GM11168 (cell line): ENCODE measurements around the gene SH3RF1.

Experiments
- in situ Hi-C: fragments of 300-500 bp; cut with MboI; formaldehyde crosslinking; loops from one replicate; pipeline ENCODE4 v1.12.0; 2022; ENCODE audit warnings: low sequenced_read_pairs; ENCODE audit not compliant: unreplicated experiment

SH3RF1 gene

DNA sequence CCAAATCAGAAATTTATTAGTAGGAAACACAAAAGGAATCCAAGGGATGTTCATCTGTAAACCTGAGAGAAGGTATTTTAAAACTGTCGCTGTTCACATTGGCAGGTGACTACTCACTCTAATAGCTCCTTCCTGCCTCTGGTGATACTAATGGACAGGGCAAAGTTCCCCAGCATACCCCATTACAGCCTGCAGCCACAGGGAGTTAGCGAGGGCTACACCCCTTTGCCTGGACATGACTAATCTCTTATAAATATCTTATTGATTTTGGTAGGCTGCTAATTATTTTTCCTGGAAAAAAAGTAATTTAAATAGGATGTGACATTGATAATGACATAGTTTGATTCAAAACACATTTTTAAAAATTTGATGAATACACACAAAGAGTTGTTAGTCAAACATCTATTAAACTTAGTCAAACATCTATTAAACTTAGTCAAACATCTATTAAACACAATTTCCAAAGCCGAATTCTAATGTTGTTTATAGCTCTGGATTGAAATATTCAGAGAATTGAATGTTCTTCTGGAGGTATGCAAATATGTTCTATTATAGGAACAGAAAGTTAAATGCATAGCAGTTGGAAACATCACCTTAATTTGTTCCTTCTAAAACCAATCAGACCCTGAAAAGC, 177.8 kb downstream of the SH3RF1 start:
- in situ Hi-C loops: no loop called here

DNA sequence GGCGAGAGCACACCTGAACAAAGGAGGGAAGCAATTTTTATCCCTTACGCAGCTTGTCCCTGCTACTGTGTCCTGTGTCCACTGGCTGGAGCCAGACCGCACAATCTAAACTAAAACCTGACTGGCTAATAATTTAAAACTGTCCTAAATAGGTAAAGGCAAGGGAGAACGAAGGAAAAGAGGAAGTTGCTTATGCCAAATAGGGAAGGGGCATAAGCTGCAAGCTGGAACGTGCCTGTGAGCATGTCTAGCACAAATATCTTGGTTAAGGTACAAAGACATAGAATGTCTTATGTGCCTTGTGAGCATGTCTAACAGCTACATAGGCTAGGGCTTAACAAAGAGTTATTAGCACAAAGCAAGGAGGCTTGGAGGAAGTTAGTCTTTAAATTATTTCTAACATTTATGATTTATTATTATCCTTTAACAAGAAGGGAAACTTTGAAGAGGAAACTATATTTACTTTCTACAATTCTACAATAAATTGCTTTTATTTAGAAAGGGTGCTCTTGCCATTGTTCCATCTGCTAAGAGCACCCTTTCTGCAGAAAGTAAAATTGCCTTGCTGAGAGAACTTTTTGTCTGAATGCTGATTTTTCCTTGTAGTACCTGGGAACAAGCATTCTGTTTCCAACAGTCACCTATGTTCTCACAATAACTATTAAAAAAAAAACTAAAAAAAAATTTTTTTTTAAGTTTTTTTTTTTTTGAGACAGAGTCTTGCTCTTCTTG, 180.1 kb downstream of the SH3RF1 start:
- in situ Hi-C loops: no loop called here

DNA sequence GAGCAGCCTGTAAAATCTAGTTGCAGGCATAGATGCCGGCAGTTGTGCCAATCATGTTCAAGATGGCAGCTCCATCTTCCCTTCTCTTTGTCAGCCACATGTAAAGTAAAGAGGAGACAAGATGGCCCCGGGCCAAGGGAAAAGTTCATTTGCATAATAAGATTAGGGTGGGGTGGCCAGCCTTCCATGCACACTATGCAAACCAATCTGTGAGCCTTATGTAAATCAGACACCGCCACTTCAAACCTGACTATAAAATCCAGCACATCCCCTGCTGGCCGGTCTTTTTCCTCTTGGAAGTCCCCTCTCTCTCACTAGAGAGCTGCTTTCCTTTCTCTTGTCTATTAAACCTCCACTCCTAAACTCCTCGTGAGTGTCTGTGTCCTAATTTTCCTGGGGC, 181.8 kb downstream of the SH3RF1 start:
- in situ Hi-C loops: no loop called here

- in situ Hi-C loops: no loop called here
Observed at GRCh38 chr4:169084954-169085353, 185.8 kb downstream of the SH3RF1 start.

- in situ Hi-C loops: no loop called here
Observed at GRCh38 chr4:169080981-169081380, 189.8 kb downstream of the SH3RF1 start.

- in situ Hi-C loops: no loop called here
Observed at GRCh38 chr4:169079942-169080827, 190.6 kb downstream of the SH3RF1 start.

DNA sequence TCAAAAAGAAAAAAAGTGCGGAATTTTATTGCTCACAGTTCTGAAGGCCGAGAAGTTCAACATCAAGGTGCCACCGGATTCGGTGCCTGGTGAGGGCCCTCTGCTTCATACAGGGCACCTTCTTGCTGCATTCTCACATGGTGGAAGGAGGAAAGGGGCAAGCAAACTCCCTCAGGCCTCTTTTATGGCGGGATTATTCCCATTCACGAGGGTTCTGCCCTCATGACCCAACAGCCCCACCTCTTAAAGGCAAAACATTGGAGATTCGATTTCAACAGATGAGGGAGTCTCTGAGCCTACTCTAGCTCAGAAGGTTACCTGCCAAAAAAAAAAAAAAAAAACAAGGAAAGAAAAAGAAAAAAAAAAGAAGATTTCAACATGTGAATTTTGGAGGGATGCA, 196.6 kb downstream of the SH3RF1 start:
- in situ Hi-C loops: no loop called here

- in situ Hi-C loops: no loop called here
Observed at GRCh38 chr4:169071747-169072146, 199.0 kb downstream of the SH3RF1 start.

DNA sequence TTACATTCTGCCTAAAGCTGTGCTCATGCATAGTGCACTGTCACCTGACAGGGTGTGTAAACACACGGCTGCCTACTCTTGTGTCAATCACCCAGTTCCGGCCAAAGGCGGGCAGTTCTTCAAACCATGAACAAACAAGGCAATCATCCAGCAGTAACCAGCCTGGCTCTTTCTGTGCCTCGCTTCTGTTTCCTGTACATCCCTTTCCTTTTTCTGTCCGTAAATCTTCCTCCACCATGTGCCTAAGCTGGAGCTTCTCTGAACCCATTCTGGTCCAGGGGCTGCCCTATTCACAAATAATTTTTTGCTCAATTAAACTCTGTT, 199.9 kb downstream of the SH3RF1 start:
- in situ Hi-C loops: no loop called here

GRCh38 chr4:169070071-169070894, 200.5 kb downstream of the SH3RF1 start:
- in situ Hi-C loops: no loop called here

GRCh38 chr4:169068423-169068822, 202.3 kb downstream of the SH3RF1 start:
- in situ Hi-C loops: no loop called here

GRCh38 chr4:169066934-169067333, 203.8 kb downstream of the SH3RF1 start:
- in situ Hi-C loops: no loop called here

- in situ Hi-C loops: no loop called here
Observed at GRCh38 chr4:169064296-169064695, 206.5 kb downstream of the SH3RF1 start.

DNA sequence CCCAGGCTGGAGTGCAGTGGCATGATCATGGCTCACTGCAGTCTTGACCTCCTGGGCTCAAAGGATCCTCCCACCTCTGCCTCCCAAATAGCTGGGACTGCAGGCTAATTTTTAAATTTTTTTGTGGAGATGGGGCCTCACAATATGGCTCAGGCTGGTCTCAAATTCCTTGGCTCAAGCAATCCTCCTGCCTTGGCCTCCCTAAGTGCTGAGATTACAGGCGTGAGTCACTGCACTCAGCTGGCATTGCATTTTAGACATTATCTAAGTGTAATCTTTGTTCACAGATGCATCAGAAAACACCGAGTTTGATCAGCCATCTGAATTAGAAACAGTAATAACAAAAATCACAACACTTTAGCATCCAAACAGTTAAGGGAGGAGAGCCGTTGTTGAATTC, 207.3 kb downstream of the SH3RF1 start:
- in situ Hi-C loops: no loop called here

DNA sequence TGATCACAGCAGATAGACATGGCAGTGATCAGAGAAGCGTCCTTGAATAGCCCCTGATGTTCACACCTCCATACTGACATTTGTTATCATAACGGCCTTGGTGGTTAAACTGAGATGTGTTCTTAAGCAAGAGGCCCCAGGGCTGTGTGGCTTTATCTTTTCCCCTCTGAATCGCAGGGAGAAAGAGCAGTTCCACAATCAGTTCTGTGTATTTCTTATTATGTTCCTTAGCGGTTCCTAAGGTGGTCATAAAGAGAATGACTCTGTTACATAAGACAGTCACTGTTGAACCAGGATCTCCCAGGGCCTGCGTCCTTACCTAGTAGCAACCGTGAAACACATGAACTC, 207.9 kb downstream of the SH3RF1 start:
- in situ Hi-C loops: no loop called here

- in situ Hi-C loops: no loop called here
Observed at GRCh38 chr4:169061386-169061785, 209.4 kb downstream of the SH3RF1 start.

GRCh38 chr4:169060391-169061091, 210.2 kb downstream of the SH3RF1 start:
- in situ Hi-C loops: no loop called here

DNA sequence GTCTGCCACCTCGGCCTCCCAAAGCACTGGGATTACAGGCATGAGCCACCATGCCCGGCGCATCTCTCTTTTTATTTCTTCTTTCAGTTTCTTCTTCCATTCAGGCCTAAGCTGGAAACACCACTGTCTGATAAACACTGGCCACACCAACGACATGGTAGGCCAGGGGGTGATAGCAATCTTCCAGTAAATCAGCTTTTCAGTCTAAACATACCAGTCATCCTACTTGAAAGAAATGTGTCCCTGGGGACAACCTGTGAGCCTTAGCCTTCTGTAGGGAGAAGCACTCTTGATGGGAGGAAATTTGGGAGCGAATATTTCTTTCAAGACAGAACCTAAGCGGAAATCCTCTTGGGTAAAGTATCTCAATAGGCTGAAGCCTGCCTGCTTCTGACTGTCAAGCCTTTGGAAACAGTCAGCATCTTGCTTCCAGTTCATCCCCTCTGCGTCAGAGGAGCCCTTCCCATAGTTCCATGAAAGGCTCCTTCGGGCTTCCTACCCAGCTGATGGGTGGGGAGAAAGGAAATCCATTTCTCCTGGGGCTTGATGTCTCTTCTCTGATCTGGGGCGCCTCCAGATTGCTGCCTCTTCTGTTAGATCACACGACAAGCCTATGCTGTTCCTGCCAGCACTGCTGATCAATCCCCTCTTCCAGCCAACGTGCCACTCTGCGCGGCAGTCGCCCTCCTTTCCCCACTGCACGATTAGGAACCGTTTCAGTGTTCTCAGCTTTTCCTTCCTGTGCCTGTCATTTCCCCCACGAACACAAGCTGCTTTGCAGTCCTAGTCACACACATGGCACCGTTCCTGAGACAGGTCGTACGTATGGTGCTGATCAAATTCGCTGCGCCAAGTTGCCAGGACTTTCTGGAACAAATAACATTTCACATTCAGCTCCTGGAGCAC, 211.2 kb downstream of the SH3RF1 start:
- in situ Hi-C loops: no loop called here

DNA sequence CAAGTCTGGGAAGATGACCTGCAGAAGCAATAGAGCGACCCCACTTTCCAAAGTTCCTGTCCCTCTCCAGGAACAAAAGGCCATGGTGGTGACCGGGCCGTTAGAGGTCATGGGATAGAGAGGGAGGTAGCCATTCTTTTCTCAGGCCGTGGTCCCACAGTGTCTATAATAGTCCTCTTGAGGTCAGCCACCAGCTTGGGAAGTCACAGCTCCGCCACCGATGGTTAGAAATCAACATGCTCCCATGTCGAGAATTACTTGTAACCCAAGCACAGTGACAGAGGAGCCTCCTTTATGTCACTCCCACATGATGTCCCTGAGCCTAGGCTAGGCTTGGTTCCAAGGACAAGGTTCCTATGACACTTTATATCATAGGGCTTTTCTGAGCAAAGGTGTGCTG, 212.4 kb downstream of the SH3RF1 start:
- in situ Hi-C loops: no loop called here
